Omental fat pad (tissue), 4 donors: ENCODE measurements around the gene CLRN1. TPM values are rescaled to one million over a fixed set of nuclear protein-coding genes. Genes with fewer than 3 reads are reported as not detected.

Experiments
- ATAC-seq: fragments of 150-250 bp; one replicate; pipeline ENCODE4 v1.9.1; 2016; ENCODE audit warnings: mild to moderate bottlenecking, moderate library complexity; ENCODE audit not compliant: low FRiP score
- DNase-seq: peaks from one replicate; pipeline ENCODE4 v3.0.0-alpha.2; 2019; ENCODE audit warnings: low spot score
- CTCF ChIP-seq, 3 donors: fragments of 450-650 bp; IDR thresholded peaks; one replicate each; pipeline ENCODE4 v1.5.1; 2016 to 2017; ENCODE audit warnings: antibody characterized with exemption in 3 of 3, mild to moderate bottlenecking in 3 of 3, moderate library complexity in 2 of 3
- total RNA-seq, 4 donors: library from RNA; depleted of rRNA; stranded (reverse); fragments of >200 nt; gene quantifications; one replicate each; pipeline ENCODE4 v1.1.0, GENCODE V29; 2016

CLRN1 gene
- total RNA-seq, 4 donors from 2014 or later: not detected

GRCh38 chr3:150965436-150965835, 7.1 kb downstream of the CLRN1 start:
- TF ChIP-seq CTCF (IDR thresholded peaks at IDR 0.05): no peak

GRCh38 chr3:150961949-150962348, 10.6 kb downstream of the CLRN1 start:
- TF ChIP-seq CTCF (IDR thresholded peaks at IDR 0.05): no peak
- DNase-seq (no peak), ATAC-seq (no peak)

More at GRCh38 chr3:150965436-150965835, 7.1 kb downstream of the CLRN1 start:
- DNase-seq: no peak
- ATAC-seq: no peak

- DNase-seq (no peak), ATAC-seq (no peak)
- TF ChIP-seq CTCF (IDR thresholded peaks at IDR 0.05): no peak
These were observed 11.5 kb downstream of the CLRN1 start for GRCh38 chr3:150960708-150961684.

GRCh38 chr3:150958683-150959082, 13.8 kb downstream of the CLRN1 start:
- no peak for ATAC-seq
- TF ChIP-seq CTCF (IDR thresholded peaks at IDR 0.05): no peak
- no peak for DNase-seq

GRCh38 chr3:150956376-150956775, 16.2 kb downstream of the CLRN1 start:
- ATAC-seq (peak; percentile 88), DNase-seq (no peak)
- no peak for TF ChIP-seq CTCF (IDR thresholded peaks at IDR 0.05)

- no peak for TF ChIP-seq CTCF (IDR thresholded peaks at IDR 0.05)
- DNase-seq (no peak), ATAC-seq (no peak)
These were observed 20.6 kb downstream of the CLRN1 start for GRCh38 chr3:150951923-150952322.
